C1 segment of cervical spinal cord (tissue), 14 donors: ENCODE results near the gene TTC34.

ENCODE experiments used
- DNase-seq, 14 donors: peaks; one replicate each; lab custom pipeline; 2025; lab: John Stamatoyannopoulos, UW

The TTC34 gene

GRCh38 chr1:2593251-2593878 lies 208.1 kb downstream of the TTC34 start:
- no peak for DNase-seq

- DNase-seq: no peak
Measured at GRCh38 chr1:2592672-2593071, 208.8 kb downstream of the TTC34 start.

- no peak for DNase-seq
Measured at GRCh38 chr1:2591581-2592261, 209.8 kb downstream of the TTC34 start.

GRCh38 chr1:2591233-2591580 lies 210.3 kb downstream of the TTC34 start:
- no peak for DNase-seq

- no peak for DNase-seq
Measured at GRCh38 chr1:2590233-2591141, 211.0 kb downstream of the TTC34 start.

GRCh38 chr1:2589431-2590232 lies 211.9 kb downstream of the TTC34 start:
- DNase-seq: no peak

GRCh38 chr1:2588661-2589430 lies 212.6 kb downstream of the TTC34 start:
- no peak for DNase-seq

- no peak for DNase-seq
Measured at GRCh38 chr1:2587860-2588571, 213.5 kb downstream of the TTC34 start.

- peak in 1 of 14 donors; percentile 49 for DNase-seq
Measured at GRCh38 chr1:2587071-2587859, 214.2 kb downstream of the TTC34 start.

GRCh38 chr1:2586154-2587070 lies 215.1 kb downstream of the TTC34 start, which contains the start of gene PRXL2B:
Gene PRXL2B, plus strand, starts transcription at chr1:2586777. Its CDS starts 109 bp downstream, at chr1:2586886.
- DNase-seq: peak; percentile 86 to 99 (median 98)
